Gastrocnemius medialis (tissue), 4 donors: Measurements from ENCODE around the gene PLCG1. TPM values are rescaled to one million over a fixed set of nuclear protein-coding genes. Genes with fewer than 3 reads are reported as not detected.
"Not testable (repeated sequence)": the region's sequence is repeated elsewhere in the genome, so short reads cannot be mapped to it uniquely, and the experiment has no call there.

Experiments used
- ATAC-seq, 2 donors: fragments of 150-250 bp; one replicate each; pipeline ENCODE4 v1.9.1; 2016
- DNase-seq, 2 donors: peaks; one replicate each; pipeline ENCODE4 v3.0.0-alpha.2; 2019
- H3K27ac ChIP-seq, 4 donors: fragments of 200-600 bp; sonication (generic); 1 replicate in 1 of 4; 2 replicates in 3 of 4; pipeline ENCODE4 v1.5.1; 2016 to 2018; ENCODE audit warnings: mild to moderate bottlenecking in 2 of 4, moderate library complexity in 1 of 4
- H3K27me3 ChIP-seq, 3 donors: fragments of 200-600 bp; sonication (generic) in 2 of 3; 1 replicate in 1 of 3; 2 replicates in 2 of 3; pipeline versions ENCODE4 v1.5.1 to v1.6.0; 2016 to 2019; ENCODE audit warnings: mild to moderate bottlenecking in 1 of 3, moderate library complexity in 1 of 3
- H3K36me3 ChIP-seq, 2 donors: fragments of 200-600 bp; sonication (generic) in 1 of 2; one replicate each; pipeline ENCODE4 v1.5.1; 2017 to 2018
- H3K4me1 ChIP-seq, 2 donors: fragments of 200-600 bp; sonication (generic) in 1 of 2; one replicate each; pipeline ENCODE4 v1.5.1; 2016 to 2017; ENCODE audit warnings: mild to moderate bottlenecking in 2 of 2
- H3K4me3 ChIP-seq, 4 donors: fragments of 200-600 bp; sonication (generic) in 3 of 4; 1 replicate in 1 of 4; 2 replicates in 3 of 4; pipeline ENCODE4 v1.5.1; 2016 to 2019; ENCODE audit warnings: mild to moderate bottlenecking in 2 of 4
- H3K9me3 ChIP-seq, 3 donors: fragments of 200-600 bp; sonication (generic) in 2 of 3; 1 replicate in 1 of 3; 2 replicates in 2 of 3; pipeline ENCODE4 v1.5.1; 2016 to 2019
- CTCF ChIP-seq, 5 experiments: fragments of 450-650 bp in 3 of 5; fragments of 200-600 bp in 2 of 5; sonication (generic) in 2 of 5; IDR thresholded peaks in 4 of 5; conservative IDR thresholded peaks in 1 of 5; 1 replicate in 4 of 5; 2 replicates in 1 of 5; pipeline ENCODE4 v1.5.1; 2016 to 2019; ENCODE audit warnings: antibody characterized with exemption in 5 of 5, mild to moderate bottlenecking in 3 of 5, moderate library complexity in 3 of 5
- POLR2A ChIP-seq, 2 donors: fragments of 450-650 bp; IDR thresholded peaks; one replicate each; pipeline ENCODE4 v1.6.1; 2017; ENCODE audit warnings: antibody characterized with exemption in 2 of 2, mild to moderate bottlenecking in 2 of 2, moderate library complexity in 2 of 2
- in situ Hi-C, 4 donors: fragments of 200-750 bp; cut with MboI; loops; one replicate each; pipeline versions ENCODE4 v1.15.0 to v1.8.0; 2017; ENCODE audit warnings: low sequenced_read_pairs in 4 of 4
- intact Hi-C: fragments of 100-400 bp; cut with DNase I; formaldehyde crosslinking; loops from one replicate; pipeline ENCODE4 v1.15.1; 2023; ENCODE audit warnings: low total_unique reads
- total RNA-seq, 4 donors: library from RNA; depleted of rRNA; stranded (reverse); fragments of >200 nt; gene quantifications; one replicate each; pipeline versions ENCODE4 v1.1.0 to v1.2.3, GENCODE V29; 2016

PLCG1 gene
- total RNA-seq, 4 donors from 2014 or later = 19.9 to 58.0 (median 35.0) TPM

- no peak overlapping the region for H3K4me3 ChIP-seq
- no peak for DNase-seq
- H3K36me3 ChIP-seq = peaks cover 0 to 73% of the 10 kb centered on the region in 2 donors
- in situ Hi-C loops = no loop called here
- TF ChIP-seq CTCF (IDR thresholded peaks at IDR 0.05 in 4 of 5, conservative IDR thresholded peaks at IDR 0.05 in 1 of 5) = no peak
- TF ChIP-seq POLR2A (IDR thresholded peaks at IDR 0.05) = no peak
- intact Hi-C loops = no loop called here
- no peaks in the 10 kb centered on the region for H3K9me3 ChIP-seq
- H3K4me1 ChIP-seq = no peaks in the 10 kb centered on the region
- no peak overlapping the region for H3K27ac ChIP-seq
- H3K27me3 ChIP-seq = no peaks in the 10 kb centered on the region
- no peak for ATAC-seq
Measured at GRCh38 chr20:41123631-41124030, 13.7 kb upstream of the PLCG1 start.

GRCh38 chr20:41124451-41125094, 12.8 kb upstream of the PLCG1 start:
- intact Hi-C loops = no loop called here
- ATAC-seq = no peak
- Histone ChIP-seq H3K36me3 (peaks cover 0 to 63% of the 10 kb centered on the region in 2 donors), H3K9me3 (no peaks in the 10 kb centered on the region), H3K27me3 (no peaks in the 10 kb centered on the region), H3K4me1 (no peaks in the 10 kb centered on the region), H3K27ac (no peak overlapping the region), H3K4me3 (no peak overlapping the region)
- DNase-seq = no peak
- TF ChIP-seq POLR2A (IDR thresholded peaks at IDR 0.05) (no peak), CTCF (IDR thresholded peaks at IDR 0.05 in 4 of 5, conservative IDR thresholded peaks at IDR 0.05 in 1 of 5) (no peak)
- in situ Hi-C loops = no loop called here

GRCh38 chr20:41125530-41126457, 11.5 kb upstream of the PLCG1 start:
- intact Hi-C loops (no loop called here), in situ Hi-C loops (no loop called here)
- no peak overlapping the region for H3K27ac ChIP-seq
- no peaks in the 10 kb centered on the region for H3K27me3 ChIP-seq
- H3K9me3 ChIP-seq = no peaks in the 10 kb centered on the region
- DNase-seq (no peak), ATAC-seq (no peak)
- no peaks in the 10 kb centered on the region for H3K4me1 ChIP-seq
- H3K36me3 ChIP-seq = peaks cover 0 to 51% of the 10 kb centered on the region in 2 donors
- no peak for TF ChIP-seq POLR2A (IDR thresholded peaks at IDR 0.05)
- TF ChIP-seq CTCF (IDR thresholded peaks at IDR 0.05 in 4 of 5, conservative IDR thresholded peaks at IDR 0.05 in 1 of 5) = no peak
- H3K4me3 ChIP-seq = no peak overlapping the region

DNA sequence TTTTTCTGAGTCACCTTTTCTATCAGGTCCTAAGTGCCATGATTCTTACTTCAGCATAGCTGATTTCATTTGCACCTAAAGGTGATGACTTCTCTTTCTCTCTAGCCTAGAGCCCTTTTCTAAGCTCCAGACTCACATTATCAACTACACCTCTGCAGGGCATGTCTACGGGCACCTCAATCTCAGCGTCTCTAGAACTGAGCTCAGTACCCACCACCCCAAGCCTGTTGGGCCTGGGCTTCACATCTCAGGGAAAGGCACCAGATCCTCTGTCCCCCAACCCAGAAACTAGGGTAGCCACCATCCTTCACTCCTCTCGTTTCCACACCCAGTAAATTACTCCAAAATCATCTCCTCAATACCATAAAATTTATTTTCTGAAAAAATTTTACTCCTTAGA, 10.6 kb upstream of the PLCG1 start:
- no peak overlapping the region for H3K4me3 ChIP-seq
- H3K9me3 ChIP-seq = no peaks in the 10 kb centered on the region
- no peak for ATAC-seq
- no peaks in the 10 kb centered on the region for H3K27me3 ChIP-seq
- in situ Hi-C loops = no loop called here
- no peaks in the 10 kb centered on the region for H3K4me1 ChIP-seq
- H3K36me3 ChIP-seq = peaks cover 0 to 42% of the 10 kb centered on the region in 2 donors
- TF ChIP-seq POLR2A (IDR thresholded peaks at IDR 0.05) = no peak
- no peak for TF ChIP-seq CTCF (IDR thresholded peaks at IDR 0.05 in 4 of 5, conservative IDR thresholded peaks at IDR 0.05 in 1 of 5)
- DNase-seq = no peak
- intact Hi-C loops = no loop called here
- no peak overlapping the region for H3K27ac ChIP-seq

DNA sequence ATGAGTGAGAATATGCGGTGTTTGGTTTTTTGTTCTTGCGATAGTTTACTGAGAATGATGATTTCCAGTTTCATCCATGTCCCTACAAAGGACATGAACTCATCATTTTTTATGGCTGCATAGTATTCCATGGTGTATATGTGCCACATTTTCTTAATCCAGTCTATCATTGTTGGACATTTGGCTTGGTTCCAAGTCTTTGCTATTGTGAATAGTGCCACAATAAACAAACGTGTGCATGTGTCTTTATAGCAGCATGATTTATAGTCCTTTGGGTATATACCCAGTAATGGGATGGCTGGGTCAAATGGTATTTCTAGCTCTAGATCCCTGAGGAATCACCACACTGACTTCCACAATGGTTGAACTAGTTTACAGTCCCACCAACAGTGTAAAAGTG, 9.0 kb upstream of the PLCG1 start:
- H3K27ac ChIP-seq, H3K4me3 ChIP-seq, H3K9me3 ChIP-seq, H3K4me1 ChIP-seq, H3K27me3 ChIP-seq, in situ Hi-C loops, ATAC-seq, DNase-seq, intact Hi-C loops: not testable (repeated sequence)
- peaks cover 0 to 26% of the 10 kb centered on the region in 2 donors for H3K36me3 ChIP-seq
